GM12864 (cell line): Measurements from ENCODE around the gene PTPN5.

Experiments used
- DNase-seq: peaks from one replicate; pipeline ENCODE4 v3.0.0-alpha.2; 2011; ENCODE audit warnings: low read depth
- H3K4me3 ChIP-seq: 2 replicates; pipeline ENCODE4 v1.5.1; 2011; ENCODE audit warnings: mild to moderate bottlenecking, low read depth, low read length, control low read depth
- CTCF ChIP-seq: IDR thresholded peaks from 2 replicates; pipeline ENCODE4 v1.5.1; 2011; ENCODE audit warnings: low read depth, mild to moderate bottlenecking, moderate library complexity, low read length, control low read depth, inconsistent platforms; ENCODE audit errors: missing control alignments

PTPN5 gene

GRCh38 chr11:18773104-18773503 lies 18.5 kb downstream of the PTPN5 start:
- DNase-seq: no peak
- H3K4me3 ChIP-seq: no peak overlapping the region
- TF ChIP-seq CTCF: no peak

- no peak for TF ChIP-seq CTCF
- DNase-seq: no peak
- H3K4me3 ChIP-seq: no peak overlapping the region
Measured at GRCh38 chr11:18772211-18772610, 19.4 kb downstream of the PTPN5 start.

- TF ChIP-seq CTCF: no peak
- H3K4me3 ChIP-seq: no peak overlapping the region
- no peak for DNase-seq
Measured at GRCh38 chr11:18771266-18772035, 20.1 kb downstream of the PTPN5 start.

GRCh38 chr11:18770479-18771125 lies 21.0 kb downstream of the PTPN5 start:
- no peak overlapping the region for H3K4me3 ChIP-seq
- TF ChIP-seq CTCF: no peak
- DNase-seq: no peak

GRCh38 chr11:18769802-18770456 lies 21.7 kb downstream of the PTPN5 start:
- TF ChIP-seq CTCF: no peak
- no peak overlapping the region for H3K4me3 ChIP-seq
- peak; percentile 52 for DNase-seq

DNA sequence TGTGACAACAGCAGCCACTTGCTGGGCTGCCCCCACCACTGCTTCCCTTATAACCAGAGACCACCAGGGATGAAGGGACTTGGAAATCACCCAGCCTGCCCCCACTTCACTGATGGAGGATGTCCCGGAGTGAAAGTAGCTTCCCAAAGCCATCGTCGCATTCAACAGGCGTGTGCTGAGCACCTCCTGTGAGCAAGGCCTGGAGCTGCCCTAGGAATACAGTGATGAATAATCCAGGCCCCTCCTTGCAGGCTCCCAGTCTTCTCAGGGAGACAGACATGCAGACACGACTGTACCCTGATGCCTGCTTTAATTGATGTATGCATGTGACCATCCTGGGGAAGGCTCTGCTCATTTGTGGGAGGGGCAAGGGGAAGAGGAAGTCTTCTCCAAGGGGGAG lies 22.6 kb downstream of the PTPN5 start:
- no peak for TF ChIP-seq CTCF
- H3K4me3 ChIP-seq: no peak overlapping the region

DNA sequence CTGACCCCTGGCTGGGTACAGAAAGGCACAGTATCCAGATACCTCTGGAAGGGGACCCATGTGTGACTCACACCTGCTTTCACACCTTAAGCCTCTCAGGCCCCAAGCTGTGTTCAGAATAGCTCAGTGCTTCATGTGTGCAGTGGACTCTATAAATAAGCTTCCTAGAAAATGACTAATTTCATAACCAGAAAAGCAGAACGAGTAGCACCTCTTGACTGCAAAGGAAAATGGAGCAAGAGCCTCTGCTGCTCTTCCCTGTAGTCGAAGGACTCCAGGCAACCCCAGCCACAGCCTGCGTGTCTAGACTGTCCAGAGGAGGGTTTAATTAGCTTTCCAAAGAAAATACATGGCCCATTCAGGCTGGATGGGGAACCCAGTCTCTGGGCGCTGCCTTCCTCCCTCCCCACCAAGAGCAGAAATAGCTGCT lies 23.1 kb downstream of the PTPN5 start:
- no peak for TF ChIP-seq CTCF
- no peak overlapping the region for H3K4me3 ChIP-seq
- DNase-seq: peak; percentile 78

More for the DNA sequence above, 22.6 kb downstream of the PTPN5 start:
- DNase-seq: no peak
